HepG2 (cell line): ENCODE results near the gene SRXN1. TPM values are rescaled to one million over a fixed set of nuclear protein-coding genes. Genes with fewer than 3 reads are reported as not detected.

Experiments used
- CC2D1A ChIP-seq: sonication (generic); formaldehyde crosslinking; IDR thresholded peaks from 2 replicates; pipeline ENCODE4 v1.8.1; 2023; ENCODE audit warnings: mild to moderate bottlenecking, missing genetic modification reagents
- JDP2 ChIP-seq: sonication (generic); formaldehyde crosslinking; IDR thresholded peaks from 2 replicates; pipeline ENCODE4 v1.8.1; 2022; ENCODE audit warnings: missing genetic modification reagents, borderline replicate concordance
- MIER2 ChIP-seq: IDR thresholded peaks from 2 replicates; pipeline ENCODE4 v1.6.1; 2016; ENCODE audit warnings: missing biosample characterization, missing genetic modification reagents
- NFE2L2 ChIP-seq: fragments of 150-350 bp; IDR thresholded peaks from 2 replicates; pipeline ENCODE4 v1.6.1; 2014; ENCODE audit warnings: low read length
- PHB2 ChIP-seq: fragments of 450-650 bp; IDR thresholded peaks from 2 replicates; pipeline ENCODE4 v1.6.1; 2018; ENCODE audit not compliant: partially characterized antibody
- SOX13 ChIP-seq, 3 experiments: fragments of 450-650 bp in 1 of 3; sonication (generic) in 1 of 3; formaldehyde crosslinking in 1 of 3; IDR thresholded peaks in 2 of 3; conservative IDR thresholded peaks in 1 of 3; 2 replicates each; pipeline versions ENCODE4 v1.5.0 to v1.6.1; 2016 to 2020; ENCODE audit warnings: antibody characterized with exemption in 1 of 3, mild to moderate bottlenecking in 1 of 3, missing compliant biosample characterization in 1 of 3, missing genetic modification reagents in 1 of 3, moderate library complexity in 1 of 3
- THYN1 ChIP-seq: sonication (generic); formaldehyde crosslinking; IDR thresholded peaks from 2 replicates; pipeline ENCODE4 v1.8.1; 2023; ENCODE audit warnings: low read depth, mild to moderate bottlenecking, moderate library complexity, missing genetic modification reagents, borderline replicate concordance
- ZNF253 ChIP-seq: sonication (generic); formaldehyde crosslinking; IDR thresholded peaks from 2 replicates; pipeline ENCODE4 v1.8.0; 2022; ENCODE audit warnings: mild to moderate bottlenecking, missing genetic modification reagents, borderline replicate concordance
- ZNF326 ChIP-seq: sonication (generic); formaldehyde crosslinking; IDR thresholded peaks from 2 replicates; pipeline ENCODE4 v1.4.0; 2020; ENCODE audit warnings: missing genetic modification reagents, borderline replicate concordance
- ZNF816 ChIP-seq: sonication (generic); formaldehyde crosslinking; IDR thresholded peaks from 2 replicates; pipeline ENCODE4 v1.8.0; 2022; ENCODE audit warnings: missing genetic modification reagents, mild to moderate bottlenecking, borderline replicate concordance
- ZNF883 ChIP-seq: sonication (generic); formaldehyde crosslinking; IDR thresholded peaks from 2 replicates; pipeline ENCODE4 v1.5.1; 2020; ENCODE audit warnings: mild to moderate bottlenecking, missing genetic modification reagents; ENCODE audit errors: not compliant biosample characterization
- ZSCAN21 ChIP-seq: sonication (generic); formaldehyde crosslinking; IDR thresholded peaks from 2 replicates; pipeline ENCODE4 v1.8.0; 2022; ENCODE audit warnings: mild to moderate bottlenecking, missing genetic modification reagents, moderate library complexity, borderline replicate concordance
- polyA plus RNA-seq, 8 experiments: library from polyadenylated mRNA; depleted of rRNA in 3 of 8; stranded (reverse) in 7 of 8; unstranded in 1 of 8; fragments of >200 nt; fragmentation: Illumina TruSeq in 4 of 8; extraction: Trizol in 4 of 8; gene quantifications; 2 replicates each; pipeline versions ENCODE4 v1.2.1 to v1.2.3, GENCODE V29; 2011 to 2016; ENCODE audit warnings: low read depth in 4 of 8, missing spikeins in 1 of 8, mixed read lengths in 1 of 8; ENCODE audit not compliant: insufficient read depth in 1 of 8
- total RNA-seq, 5 experiments: library from RNA; depleted of rRNA; stranded (reverse); fragments of >200 nt; fragmentation: Illumina TruSeq; extraction: Trizol; gene quantifications; 2 replicates each; pipeline ENCODE4 v1.2.3, GENCODE V29; 2016; ENCODE audit warnings: low read depth in 1 of 5
- TF ChIP-seq, protein P1 (sequence below): IDR thresholded peaks from 2 replicates; pipeline ENCODE4 v1.6.1; 2016; ENCODE audit warnings: mild to moderate bottlenecking
- TF ChIP-seq, protein P2 (sequence below): sonication (generic); formaldehyde crosslinking; IDR thresholded peaks from 2 replicates; pipeline ENCODE4 v1.9.0; 2021; ENCODE audit warnings: missing genetic modification reagents, borderline replicate concordance
- TF ChIP-seq, protein P3 (sequence below): sonication (generic); formaldehyde crosslinking; IDR thresholded peaks from 2 replicates; pipeline ENCODE4 v1.4.0; 2020; ENCODE audit warnings: missing genetic modification reagents
- TF ChIP-seq, protein P4 (sequence below): sonication (generic); formaldehyde crosslinking; conservative IDR thresholded peaks from 2 replicates; pipeline ENCODE4 v1.5.0; 2020; ENCODE audit warnings: missing genetic modification reagents

SRXN1 gene
- total and polyA plus RNA-seq, 2 of the 13 experiments (the other 11 are each of a cell fraction or from before 2014, with no cell fraction given): 29.9 to 87.7 TPM

DNA sequence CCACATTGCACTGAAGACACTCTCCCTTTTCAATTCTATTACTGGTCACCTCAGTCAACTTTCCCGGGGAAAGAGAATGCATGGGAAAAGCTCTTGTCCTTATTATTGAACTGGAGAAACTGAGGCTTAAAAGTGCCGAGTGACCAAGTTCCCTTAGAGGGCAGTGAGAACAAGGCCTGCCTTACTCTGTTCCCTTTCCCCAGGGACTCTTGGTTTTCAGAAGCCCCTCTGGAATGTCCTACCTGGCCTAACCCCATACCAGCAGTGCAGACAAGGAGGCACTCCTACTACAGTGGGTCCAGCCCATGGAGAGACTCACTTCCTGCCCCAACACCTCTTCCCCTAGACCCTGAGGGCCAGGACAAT is 6.1 kb downstream of the SRXN1 start (continued):
- TF ChIP-seq, protein P1, sequence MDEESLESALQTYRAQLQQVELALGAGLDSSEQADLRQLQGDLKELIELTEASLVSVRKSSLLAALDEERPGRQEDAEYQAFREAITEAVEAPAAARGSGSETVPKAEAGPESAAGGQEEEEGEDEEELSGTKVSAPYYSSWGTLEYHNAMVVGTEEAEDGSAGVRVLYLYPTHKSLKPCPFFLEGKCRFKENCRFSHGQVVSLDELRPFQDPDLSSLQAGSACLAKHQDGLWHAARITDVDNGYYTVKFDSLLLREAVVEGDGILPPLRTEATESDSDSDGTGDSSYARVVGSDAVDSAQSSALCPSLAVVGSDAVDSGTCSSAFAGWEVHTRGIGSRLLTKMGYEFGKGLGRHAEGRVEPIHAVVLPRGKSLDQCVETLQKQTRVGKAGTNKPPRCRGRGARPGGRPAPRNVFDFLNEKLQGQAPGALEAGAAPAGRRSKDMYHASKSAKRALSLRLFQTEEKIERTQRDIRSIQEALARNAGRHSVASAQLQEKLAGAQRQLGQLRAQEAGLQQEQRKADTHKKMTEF (CRISPR knock-in tag): no peak
- TF ChIP-seq MIER2 (CRISPR knock-in tag) (no peak), ZNF253 (CRISPR knock-in tag) (no peak), ZSCAN21 (CRISPR knock-in tag) (no peak), THYN1 (CRISPR knock-in tag) (no peak), ZNF816 (no peak), JDP2 (CRISPR knock-in tag) (no peak), SOX13 (IDR thresholded peaks at IDR 0.05) (no peak), SOX13 (CRISPR knock-in tag; conservative IDR thresholded peaks at IDR 0.05 in 1 of 2, IDR thresholded peaks at IDR 0.05 in 1 of 2) (0 out of 4 replicates have a peak, but pooled peaks of 1 of the 2 experiments have one; percentile 34), NFE2L2 (no peak), ZNF883 (no peak), ZNF326 (no peak), CC2D1A (no peak), PHB2 (no peak)
- TF ChIP-seq, protein P2, sequence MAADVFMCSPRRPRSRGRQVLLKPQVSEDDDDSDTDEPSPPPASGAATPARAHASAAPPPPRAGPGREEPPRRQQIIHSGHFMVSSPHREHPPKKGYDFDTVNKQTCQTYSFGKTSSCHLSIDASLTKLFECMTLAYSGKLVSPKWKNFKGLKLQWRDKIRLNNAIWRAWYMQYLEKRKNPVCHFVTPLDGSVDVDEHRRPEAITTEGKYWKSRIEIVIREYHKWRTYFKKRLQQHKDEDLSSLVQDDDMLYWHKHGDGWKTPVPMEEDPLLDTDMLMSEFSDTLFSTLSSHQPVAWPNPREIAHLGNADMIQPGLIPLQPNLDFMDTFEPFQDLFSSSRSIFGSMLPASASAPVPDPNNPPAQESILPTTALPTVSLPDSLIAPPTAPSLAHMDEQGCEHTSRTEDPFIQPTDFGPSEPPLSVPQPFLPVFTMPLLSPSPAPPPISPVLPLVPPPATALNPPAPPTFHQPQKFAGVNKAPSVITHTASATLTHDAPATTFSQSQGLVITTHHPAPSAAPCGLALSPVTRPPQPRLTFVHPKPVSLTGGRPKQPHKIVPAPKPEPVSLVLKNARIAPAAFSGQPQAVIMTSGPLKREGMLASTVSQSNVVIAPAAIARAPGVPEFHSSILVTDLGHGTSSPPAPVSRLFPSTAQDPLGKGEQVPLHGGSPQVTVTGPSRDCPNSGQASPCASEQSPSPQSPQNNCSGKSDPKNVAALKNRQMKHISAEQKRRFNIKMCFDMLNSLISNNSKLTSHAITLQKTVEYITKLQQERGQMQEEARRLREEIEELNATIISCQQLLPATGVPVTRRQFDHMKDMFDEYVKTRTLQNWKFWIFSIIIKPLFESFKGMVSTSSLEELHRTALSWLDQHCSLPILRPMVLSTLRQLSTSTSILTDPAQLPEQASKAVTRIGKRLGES: no peak
- TF ChIP-seq, protein P3, sequence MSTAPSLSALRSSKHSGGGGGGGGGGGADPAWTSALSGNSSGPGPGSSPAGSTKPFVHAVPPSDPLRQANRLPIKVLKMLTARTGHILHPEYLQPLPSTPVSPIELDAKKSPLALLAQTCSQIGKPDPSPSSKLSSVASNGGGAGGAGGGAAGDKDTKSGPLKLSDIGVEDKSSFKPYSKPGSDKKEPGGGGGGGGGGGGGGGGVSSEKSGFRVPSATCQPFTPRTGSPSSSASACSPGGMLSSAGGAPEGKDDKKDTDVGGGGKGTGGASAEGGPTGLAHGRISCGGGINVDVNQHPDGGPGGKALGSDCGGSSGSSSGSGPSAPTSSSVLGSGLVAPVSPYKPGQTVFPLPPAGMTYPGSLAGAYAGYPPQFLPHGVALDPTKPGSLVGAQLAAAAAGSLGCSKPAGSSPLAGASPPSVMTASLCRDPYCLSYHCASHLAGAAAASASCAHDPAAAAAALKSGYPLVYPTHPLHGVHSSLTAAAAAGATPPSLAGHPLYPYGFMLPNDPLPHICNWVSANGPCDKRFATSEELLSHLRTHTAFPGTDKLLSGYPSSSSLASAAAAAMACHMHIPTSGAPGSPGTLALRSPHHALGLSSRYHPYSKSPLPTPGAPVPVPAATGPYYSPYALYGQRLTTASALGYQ (CRISPR knock-in tag): no peak
- TF ChIP-seq, protein P4, sequence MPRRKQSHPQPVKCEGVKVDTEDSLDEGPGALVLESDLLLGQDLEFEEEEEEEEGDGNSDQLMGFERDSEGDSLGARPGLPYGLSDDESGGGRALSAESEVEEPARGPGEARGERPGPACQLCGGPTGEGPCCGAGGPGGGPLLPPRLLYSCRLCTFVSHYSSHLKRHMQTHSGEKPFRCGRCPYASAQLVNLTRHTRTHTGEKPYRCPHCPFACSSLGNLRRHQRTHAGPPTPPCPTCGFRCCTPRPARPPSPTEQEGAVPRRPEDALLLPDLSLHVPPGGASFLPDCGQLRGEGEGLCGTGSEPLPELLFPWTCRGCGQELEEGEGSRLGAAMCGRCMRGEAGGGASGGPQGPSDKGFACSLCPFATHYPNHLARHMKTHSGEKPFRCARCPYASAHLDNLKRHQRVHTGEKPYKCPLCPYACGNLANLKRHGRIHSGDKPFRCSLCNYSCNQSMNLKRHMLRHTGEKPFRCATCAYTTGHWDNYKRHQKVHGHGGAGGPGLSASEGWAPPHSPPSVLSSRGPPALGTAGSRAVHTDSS (CRISPR knock-in tag): 0 out of 2 replicates have a peak, but pooled peaks have one; percentile 12
